H9 (cell line): Measurements from ENCODE around the gene DCC. TPM values are rescaled to one million over a fixed set of nuclear protein-coding genes. Genes with fewer than 3 reads are reported as not detected.

ENCODE experiments used
- DNase-seq: peaks from one replicate; pipeline ENCODE4 v3.0.0-alpha.2; 2017
- H2AFZ ChIP-seq: one replicate; pipeline ENCODE4 v1.6.1; 2013; ENCODE audit warnings: mild to moderate bottlenecking, low read length, control low read depth, moderate library complexity
- H2AK5ac ChIP-seq: 2 replicates; pipeline ENCODE4 v1.6.1; 2013; ENCODE audit warnings: low read length, control low read depth, mixed read lengths; ENCODE audit not compliant: insufficient read length
- H2BK120ac ChIP-seq: one replicate; pipeline ENCODE4 v1.6.1; 2013; ENCODE audit warnings: low read depth, mild to moderate bottlenecking, low read length, control low read depth, inconsistent platforms; ENCODE audit not compliant: poor library complexity, severe bottlenecking
- H2BK12ac ChIP-seq: 2 replicates; pipeline ENCODE4 v1.6.1; 2013; ENCODE audit warnings: low read length, control low read depth, mixed read lengths, low read depth; ENCODE audit not compliant: insufficient read length
- H2BK15ac ChIP-seq: 2 replicates; pipeline ENCODE4 v1.6.1; 2013; ENCODE audit warnings: low read depth, low read length, control low read depth
- H2BK20ac ChIP-seq: one replicate; pipeline ENCODE4 v1.6.1; 2013; ENCODE audit warnings: low read depth, mild to moderate bottlenecking, low read length, control low read depth, inconsistent platforms; ENCODE audit not compliant: poor library complexity, severe bottlenecking
- H2BK5ac ChIP-seq: 2 replicates; pipeline ENCODE4 v1.6.1; 2013; ENCODE audit warnings: low read length, control low read depth, mixed read lengths; ENCODE audit not compliant: insufficient read length
- H3K14ac ChIP-seq: 2 replicates; pipeline ENCODE4 v1.6.1; 2013; ENCODE audit warnings: low read length, control low read depth; ENCODE audit not compliant: insufficient read depth
- H3K18ac ChIP-seq: 2 replicates; pipeline ENCODE4 v1.6.1; 2013; ENCODE audit warnings: low read depth, mild to moderate bottlenecking, mixed read lengths, low read length, control low read depth; ENCODE audit not compliant: insufficient read length
- H3K23ac ChIP-seq: 2 replicates; pipeline ENCODE4 v1.6.1; 2013; ENCODE audit warnings: low read length, control low read depth, mixed read lengths, low read depth; ENCODE audit not compliant: insufficient read length
- H3K23me2 ChIP-seq: 2 replicates; pipeline ENCODE4 v1.6.1; 2013; ENCODE audit warnings: low read depth, mild to moderate bottlenecking, mixed read lengths, low read length, control low read depth; ENCODE audit not compliant: insufficient read length, poor library complexity, severe bottlenecking
- H3K27ac ChIP-seq: 2 replicates; pipeline ENCODE4 v1.5.1; 2013; ENCODE audit warnings: low read length, control low read depth, mixed read lengths, low read depth; ENCODE audit not compliant: insufficient read length
- H3K27me3 ChIP-seq: 2 replicates; pipeline ENCODE4 v1.6.1; 2013; ENCODE audit warnings: low read length, control low read depth, inconsistent platforms; ENCODE audit not compliant: insufficient read depth
- H3K4ac ChIP-seq: 2 replicates; pipeline ENCODE4 v1.6.1; 2013; ENCODE audit warnings: low read depth, mild to moderate bottlenecking, control low read depth, inconsistent platforms, low read length, moderate library complexity
- H3K4me1 ChIP-seq: 2 replicates; pipeline ENCODE4 v1.6.1; 2013; ENCODE audit warnings: low read length, control low read depth, inconsistent platforms; ENCODE audit not compliant: insufficient read depth
- H3K4me2 ChIP-seq: 2 replicates; pipeline ENCODE4 v1.6.1; 2013; ENCODE audit warnings: low read length, control low read depth, mixed read lengths; ENCODE audit not compliant: insufficient read length, insufficient read depth
- H3K56ac ChIP-seq: 2 replicates; pipeline ENCODE4 v1.6.1; 2013; ENCODE audit warnings: low read depth, mild to moderate bottlenecking, mixed read lengths, low read length, control low read depth; ENCODE audit not compliant: insufficient read length
- H3K79me1 ChIP-seq: 2 replicates; pipeline ENCODE4 v1.6.1; 2013; ENCODE audit warnings: low read depth, mild to moderate bottlenecking, moderate library complexity, low read length, control low read depth, inconsistent platforms; ENCODE audit not compliant: insufficient read depth, poor library complexity, severe bottlenecking
- H3K79me2 ChIP-seq: 2 replicates; pipeline ENCODE4 v1.6.1; 2013; ENCODE audit warnings: low read length, control low read depth, inconsistent platforms; ENCODE audit not compliant: insufficient read depth
- H3K9ac ChIP-seq: 2 replicates; pipeline ENCODE4 v1.6.1; 2013; ENCODE audit warnings: low read length, control low read depth, mixed read lengths; ENCODE audit not compliant: insufficient read length; ENCODE audit errors: extremely low read depth
- H3K9me3 ChIP-seq: one replicate; pipeline ENCODE4 v1.6.1; 2013; ENCODE audit warnings: low read depth, low read length, inconsistent platforms; ENCODE audit not compliant: control insufficient read depth
- H3T11ph ChIP-seq: one replicate; pipeline ENCODE4 v1.6.1; 2013; ENCODE audit warnings: mild to moderate bottlenecking, low read length, control low read depth, inconsistent platforms
- H4K20me1 ChIP-seq: one replicate; pipeline ENCODE4 v1.6.1; 2013; ENCODE audit not compliant: control insufficient read depth, insufficient read length, insufficient read depth
- H4K5ac ChIP-seq: 2 replicates; pipeline ENCODE4 v1.6.1; 2013; ENCODE audit warnings: low read depth, mild to moderate bottlenecking, mixed read lengths, low read length, control low read depth; ENCODE audit not compliant: insufficient read length
- H4K8ac ChIP-seq: replicated peaks from 2 replicates; pipeline ENCODE4 v1.6.1; 2013; ENCODE audit warnings: low read length, control low read depth, mixed read lengths, low read depth; ENCODE audit not compliant: insufficient read length
- H4K91ac ChIP-seq: 2 replicates; pipeline ENCODE4 v1.6.1; 2013; ENCODE audit warnings: low read depth, mild to moderate bottlenecking, moderate library complexity, mixed read lengths, low read length, control low read depth; ENCODE audit not compliant: insufficient read length
- H3K27ac Mint-ChIP-seq, 3 experiments: 2 replicates in 2 of 3; 3 replicates in 1 of 3; pipeline ENCODE4 v1.8.0; 2020 to 2021; ENCODE audit warnings: mixed read lengths in 3 of 3, mild to moderate bottlenecking in 1 of 3, moderate library complexity in 1 of 3
- H3K27me3 Mint-ChIP-seq: 2 replicates; pipeline ENCODE4 v1.8.0; 2021; ENCODE audit warnings: low read depth, mild to moderate bottlenecking, moderate library complexity, mixed read lengths
- H3K36me3 Mint-ChIP-seq, 3 experiments: 2 replicates in 2 of 3; 3 replicates in 1 of 3; pipeline ENCODE4 v1.8.0; 2020 to 2021; ENCODE audit warnings: low read depth in 3 of 3, mixed read lengths in 3 of 3; ENCODE audit not compliant: insufficient read depth in 1 of 3
- H3K4me1 Mint-ChIP-seq, 2 experiments: 2 replicates each; pipeline ENCODE4 v1.8.0; 2020; ENCODE audit warnings: mixed read lengths in 2 of 2
- H3K4me3 Mint-ChIP-seq, 2 experiments: 2 replicates in 1 of 2; 3 replicates in 1 of 2; pipeline ENCODE4 v1.8.0; 2020 to 2021; ENCODE audit warnings: mild to moderate bottlenecking in 2 of 2, mixed read lengths in 2 of 2, moderate library complexity in 1 of 2
- H3K9me3 Mint-ChIP-seq, 2 experiments: 2 replicates in 1 of 2; 3 replicates in 1 of 2; pipeline ENCODE4 v1.8.0; 2020; ENCODE audit warnings: mild to moderate bottlenecking in 2 of 2, mixed read lengths in 2 of 2, moderate library complexity in 1 of 2
- CTCF ChIP-seq: fragments of 200-600 bp; sonication (generic); conservative IDR thresholded peaks from 3 replicates; pipeline ENCODE4 v1.8.0; 2021; ENCODE audit warnings: antibody characterized with exemption, mild to moderate bottlenecking
- WGBS: extraction: QIAGEN DNeasy Blood & Tissue Kit; methylation state at CpG from one replicate; pipeline ENCODE4 v1.1.7; 2013; ENCODE audit warnings: missing lambda C conversion rate, low lambda C conversion rate, mixed read lengths; ENCODE audit not compliant: insufficient read length; ENCODE audit errors: extremely low coverage; 5-methylcytosine and 5-hydroxymethylcytosine counted together
- total RNA-seq: library from RNA; stranded (reverse); gene quantifications from 2 replicates; pipeline ENCODE4 v1.2.1, GENCODE V29; 2021

The DCC gene
- total RNA-seq, 1 experiment from 2014 or later, result 0.35 TPM

GRCh38 chr18:52869942-52870907 lies 530.2 kb downstream of the DCC start:
- H3K36me3 Mint-ChIP-seq, result no peaks in the 10 kb centered on the region
- H3K79me1 ChIP-seq, result no peaks in the 10 kb centered on the region
- H3T11ph ChIP-seq, result no peak overlapping the region
- H3K56ac ChIP-seq, result no peak overlapping the region
- no peak overlapping the region for H2BK20ac ChIP-seq
- no peak overlapping the region for H2BK5ac ChIP-seq
- H4K20me1 ChIP-seq, result no peaks in the 10 kb centered on the region
- no peak overlapping the region for H2BK15ac ChIP-seq
- TF ChIP-seq CTCF, result peak; percentile 66
- no peak overlapping the region for H3K18ac ChIP-seq
- H3K23me2 ChIP-seq, result no peaks in the 10 kb centered on the region
- H3K9me3 Mint-ChIP-seq, result no peaks in the 10 kb centered on the region; a peak in 1 of 5 replicates
- no peak overlapping the region for H3K4me3 Mint-ChIP-seq
- no peak overlapping the region for H3K4me2 ChIP-seq
- H3K4me1 ChIP-seq, result no peaks in the 10 kb centered on the region
- H3K27ac ChIP-seq, result no peak overlapping the region
- peaks cover 5 to 8% of the 10 kb centered on the region in 2 experiments; a peak in 3 of 4 replicates for H3K4me1 Mint-ChIP-seq
- no peaks in the 10 kb centered on the region for H3K9me3 ChIP-seq
- H3K23ac ChIP-seq, result no peak overlapping the region
- H3K9ac ChIP-seq, result no peak overlapping the region
- DNase-seq, result peak; percentile 74
- H3K27me3 Mint-ChIP-seq, result no peaks in the 10 kb centered on the region; the same call in 1 of the 2 replicates
- H2AK5ac ChIP-seq, result no peak overlapping the region
- H3K14ac ChIP-seq, result no peak overlapping the region
- no peak overlapping the region for H2BK120ac ChIP-seq
- WGBS, result no CpG with 5 or more reads among the region's 21 CpGs
- H3K27me3 ChIP-seq, result no peaks in the 10 kb centered on the region
- no peak overlapping the region for H3K4ac ChIP-seq
- H3K79me2 ChIP-seq, result no peaks in the 10 kb centered on the region
- H4K91ac ChIP-seq, result no peak overlapping the region
- H2AFZ ChIP-seq, result no peak overlapping the region
- H3K27ac Mint-ChIP-seq, result peak overlapping the region in 1 of 3 experiments; percentile 78; a peak in 2 of 7 replicates
- H4K5ac ChIP-seq, result no peak overlapping the region
- H2BK12ac ChIP-seq, result no peak overlapping the region
- H4K8ac ChIP-seq, result no peak overlapping the region
